ENCODE results near the gene TGM2.

Gene TGM2

GRCh38 chr20:38141889-38142494, 23.1 kb downstream of the TGM2 start:
- no peak for DNase-seq

DNA sequence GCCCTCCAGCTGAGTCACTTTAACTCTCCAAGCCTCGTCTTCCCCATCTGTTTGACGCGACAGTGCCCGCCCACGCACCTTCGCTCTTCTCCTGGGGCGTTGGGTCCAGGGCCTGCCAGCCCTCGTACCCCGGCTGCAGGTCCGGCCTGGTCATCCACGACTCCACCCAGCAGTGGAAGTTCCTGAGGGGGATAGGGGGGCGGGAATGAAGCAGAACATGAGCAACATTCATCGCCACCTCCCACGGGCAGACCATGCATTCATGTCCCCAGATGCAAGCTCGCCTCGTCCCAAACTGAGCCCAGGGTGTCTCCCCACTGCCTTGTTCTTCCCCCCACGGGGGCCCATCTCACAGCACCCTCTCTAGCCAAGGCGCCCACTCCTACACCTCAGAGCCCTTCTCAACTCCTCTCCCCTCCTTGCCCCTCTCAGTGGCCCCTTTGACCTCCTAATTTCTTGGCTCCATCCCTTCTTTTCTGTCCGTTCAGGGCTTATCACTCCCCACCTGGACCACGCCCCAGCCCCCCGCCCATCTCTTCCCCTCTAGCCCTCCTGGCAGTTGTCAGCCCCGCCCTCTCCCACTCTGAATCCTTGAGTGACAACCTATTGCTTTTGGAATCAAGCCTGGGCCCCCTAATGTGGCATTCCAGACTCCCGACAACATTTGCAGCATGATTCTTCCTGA, 23.7 kb downstream of the TGM2 start:
- no peak for DNase-seq

- DNase-seq = no peak
Observed at GRCh38 chr20:38139977-38140753, 24.9 kb downstream of the TGM2 start.

DNA sequence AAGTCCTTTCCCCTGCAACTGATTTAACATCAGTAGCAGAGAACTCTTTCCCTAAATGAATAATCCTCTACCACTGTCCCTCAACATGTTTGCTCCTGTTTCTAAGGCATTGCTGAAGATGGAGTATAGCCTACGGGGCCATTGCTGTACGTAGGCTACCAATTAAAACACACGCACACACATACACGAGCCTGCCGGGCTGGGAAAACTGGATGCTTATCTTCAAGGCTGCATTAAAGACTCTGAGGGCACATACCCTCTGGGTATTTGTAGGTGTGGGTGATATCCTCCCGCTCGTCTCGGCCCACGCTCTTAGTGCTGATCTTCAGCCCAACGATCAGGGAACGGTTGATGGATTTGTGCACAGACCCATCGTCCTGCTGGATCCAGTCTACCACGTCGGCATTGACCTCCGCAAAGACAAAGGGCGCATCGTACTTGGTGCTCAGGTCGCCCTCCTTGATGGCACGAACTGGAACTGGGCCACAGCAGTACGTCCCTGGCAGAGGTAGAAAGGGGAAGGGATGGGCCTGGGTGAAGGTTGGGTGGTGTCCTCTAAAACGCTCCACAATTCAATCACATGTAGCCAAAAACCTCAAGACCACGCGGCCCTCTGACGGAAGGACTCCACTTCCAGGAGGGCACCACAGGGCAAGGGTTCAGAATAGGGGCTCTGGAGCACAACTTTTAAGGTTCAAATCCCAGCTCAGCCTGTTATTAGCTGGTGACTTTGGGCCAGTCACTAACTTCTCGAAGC, 25.7 kb downstream of the TGM2 start:
- no peak for DNase-seq

DNA sequence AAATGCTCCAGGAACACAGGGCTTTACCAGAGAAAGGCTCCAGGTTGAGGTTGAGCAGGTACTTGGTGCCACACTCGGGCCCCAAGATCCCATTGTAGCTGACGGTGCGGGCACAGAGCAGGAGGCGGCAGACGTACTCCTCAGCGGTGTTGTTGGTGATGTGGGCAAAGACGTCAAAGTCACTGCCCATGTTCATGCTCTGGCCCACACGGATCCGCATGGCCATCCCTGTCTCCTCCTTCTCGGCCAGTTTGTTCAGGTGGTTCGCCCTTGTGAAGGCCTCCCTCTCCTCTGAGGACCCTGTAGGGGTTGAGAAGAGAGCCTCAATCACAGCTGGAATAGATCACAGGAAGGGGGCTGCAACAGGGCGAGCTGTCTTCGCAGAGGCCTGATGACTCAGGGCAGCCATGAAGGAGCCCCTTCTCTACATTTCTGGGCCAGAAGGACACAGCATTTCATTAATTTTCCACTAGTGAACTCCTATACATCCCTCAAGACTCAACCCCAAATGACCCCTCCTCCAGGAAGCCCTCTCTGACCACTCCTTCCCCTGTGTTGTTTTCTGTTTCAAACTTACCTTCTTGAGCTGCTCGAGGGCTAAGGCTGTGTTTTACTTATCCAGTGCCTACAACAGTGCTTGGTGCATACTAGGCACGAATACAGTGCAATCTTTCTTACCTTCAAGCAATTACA, 26.8 kb downstream of the TGM2 start:
- no peak for DNase-seq

GRCh38 chr20:38137441-38138037, 27.5 kb downstream of the TGM2 start:
- no peak for DNase-seq

GRCh38 chr20:38136421-38137245, 28.4 kb downstream of the TGM2 start:
- no peak for DNase-seq

DNA sequence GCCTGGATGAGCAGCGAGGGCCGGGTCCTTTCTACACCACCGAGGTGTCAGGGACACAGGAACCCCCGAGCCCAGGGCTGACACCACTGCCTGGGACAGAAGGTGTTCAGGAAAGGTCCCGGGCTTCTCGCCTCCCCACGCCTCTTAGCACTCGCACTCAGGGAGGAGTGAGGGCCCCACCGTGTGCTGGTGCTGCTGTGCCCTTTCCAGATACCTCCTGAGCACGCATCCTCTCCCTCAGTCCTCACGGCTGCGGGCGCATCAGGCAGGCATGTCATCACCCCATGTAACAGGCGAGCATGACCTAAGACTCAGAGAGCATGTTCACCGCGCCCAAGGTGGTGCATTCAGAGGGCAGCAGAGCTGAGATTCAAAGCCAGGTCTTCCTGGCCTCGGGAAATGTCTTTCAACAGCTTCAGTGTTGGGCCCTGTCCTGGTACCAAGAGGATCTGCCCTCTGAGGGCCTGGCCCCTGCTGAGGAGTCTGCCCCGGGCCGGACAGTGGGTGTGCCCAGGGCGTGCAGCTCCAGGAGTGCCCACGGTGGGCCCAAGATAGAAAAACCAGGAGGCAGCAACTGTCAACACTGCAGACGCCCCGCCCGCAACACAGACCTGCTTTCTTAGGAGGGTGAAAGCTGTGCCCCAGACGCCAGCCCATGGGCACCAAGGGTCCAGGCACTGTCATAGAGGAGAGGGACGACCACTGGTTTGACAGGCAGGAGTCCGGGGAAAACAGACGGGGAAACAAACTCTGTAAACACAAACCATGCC, 29.2 kb downstream of the TGM2 start:
- no peak for DNase-seq

GRCh38 chr20:38135271-38135650, 29.8 kb downstream of the TGM2 start:
- no peak for DNase-seq

GRCh38 chr20:38134427-38135270, 30.4 kb downstream of the TGM2 start:
- DNase-seq = no peak

DNA sequence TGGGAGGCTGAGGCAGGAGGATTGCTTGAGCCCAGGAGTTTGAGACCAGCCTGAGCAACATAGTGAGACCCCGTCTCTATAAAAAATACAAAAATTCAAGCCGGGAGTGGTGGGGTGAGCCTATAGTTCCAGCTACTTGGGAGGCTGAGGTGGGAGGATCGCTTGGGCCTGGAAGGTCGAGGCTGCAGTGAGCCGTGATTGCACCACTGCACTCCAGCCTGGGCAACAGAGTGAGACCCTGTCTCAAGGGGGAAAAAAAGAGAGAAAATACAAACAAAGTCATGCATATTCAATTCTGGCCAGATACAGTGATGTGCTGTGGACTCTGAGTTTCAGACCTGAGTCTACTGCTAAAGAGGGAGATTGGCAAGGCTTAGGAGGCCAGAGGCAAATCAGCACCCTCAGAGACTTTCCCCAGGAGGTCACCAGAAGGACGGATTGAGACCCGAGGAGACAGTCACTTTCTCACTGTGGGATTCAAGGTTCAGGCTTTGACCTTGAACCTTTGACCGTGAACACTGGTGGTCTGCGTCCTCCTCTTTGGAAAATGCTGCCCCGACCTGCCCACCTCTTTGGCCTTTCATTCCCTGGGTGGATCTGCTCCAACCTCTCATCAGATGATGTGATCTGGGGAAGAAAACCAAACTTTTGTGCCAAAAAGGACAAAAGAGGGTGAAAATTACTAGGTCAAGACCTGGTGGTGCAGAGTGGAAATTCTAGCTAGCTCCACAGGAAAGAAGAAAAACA, 31.2 kb downstream of the TGM2 start:
- DNase-seq = no peak

DNA sequence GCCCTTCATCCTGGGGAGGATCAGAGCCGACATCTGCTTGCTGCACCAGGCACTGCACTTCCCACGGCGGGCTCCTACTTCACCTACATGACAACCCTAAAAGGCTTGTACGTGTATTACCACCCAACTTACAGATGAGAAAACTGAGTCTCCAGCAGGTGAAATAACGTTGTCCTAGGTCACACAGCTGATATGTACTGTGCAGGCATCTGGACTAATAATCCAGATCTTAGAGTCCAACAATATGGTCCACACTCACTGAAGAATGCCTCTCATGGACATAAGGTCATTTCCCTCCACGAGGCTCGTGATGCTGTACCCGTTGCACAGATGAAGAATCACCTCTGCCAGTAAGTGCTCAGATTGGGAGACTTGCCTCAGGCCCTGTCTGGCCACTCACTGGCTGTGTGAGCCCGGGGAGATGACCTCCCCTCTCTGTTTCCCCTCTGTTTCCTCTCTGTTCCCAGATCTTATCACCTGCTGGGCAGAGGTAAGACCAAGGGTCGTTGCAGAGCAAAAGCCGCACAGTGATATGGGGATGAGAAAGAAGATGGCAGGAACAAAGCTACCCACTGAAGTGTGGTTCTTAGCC, 32.1 kb downstream of the TGM2 start:
- no peak for DNase-seq

GRCh38 chr20:38132156-38132909, 32.7 kb downstream of the TGM2 start:
- DNase-seq = no peak

- DNase-seq = no peak
Observed at GRCh38 chr20:38131588-38132121, 33.4 kb downstream of the TGM2 start.

GRCh38 chr20:38130687-38131587, 34.1 kb downstream of the TGM2 start:
- DNase-seq = no peak

DNA sequence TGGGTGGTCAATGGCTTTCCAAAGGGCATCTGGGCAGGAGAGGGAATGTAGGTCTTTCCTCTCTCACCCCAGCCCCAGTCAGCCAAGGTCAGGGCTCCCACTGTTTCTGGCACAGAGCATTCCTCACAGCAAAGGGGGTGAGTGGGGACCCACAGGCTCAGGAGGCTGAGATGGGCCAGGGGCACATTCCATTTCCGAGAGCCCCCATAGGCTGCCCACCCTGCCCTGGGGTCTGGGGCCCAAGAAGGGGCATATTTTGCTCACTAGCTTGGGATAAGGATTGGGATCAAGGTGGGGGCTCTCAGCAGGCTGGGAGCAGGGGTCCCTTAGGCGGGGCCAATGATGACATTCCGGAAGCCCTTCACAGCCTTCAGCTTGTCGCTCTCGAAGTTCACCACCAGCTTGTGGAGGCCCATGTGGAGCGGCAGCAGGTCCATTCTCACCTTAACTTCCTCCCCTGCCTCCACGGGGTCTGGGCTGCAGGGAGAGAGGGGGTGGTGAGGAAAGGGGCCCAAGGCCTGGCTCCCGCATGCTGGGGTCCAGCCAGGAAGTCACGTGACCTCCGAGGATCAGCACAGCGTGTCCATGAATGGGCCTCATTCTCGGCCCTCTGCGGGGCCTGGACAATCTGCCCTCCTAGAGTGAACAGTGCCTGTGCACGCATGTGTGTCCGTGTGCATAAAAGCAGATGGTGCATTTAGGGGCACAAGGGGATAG, 35.0 kb downstream of the TGM2 start:
- no peak for DNase-seq
